Right lobe of liver (tissue), 6 donors: ENCODE results near the gene GNAQ. TPM values are rescaled to one million over a fixed set of nuclear protein-coding genes. Genes with fewer than 3 reads are reported as not detected.
"Not testable (repeated sequence)": the region's sequence is repeated elsewhere in the genome, so short reads cannot be mapped to it uniquely, and the experiment has no call there.

Source experiments
- ATAC-seq, 4 donors: fragments of 200-7000 bp; cut with Tn5 transposase; one replicate each; pipeline ENCODE4 v1.9.1; 2020; ENCODE audit warnings: mild to moderate bottlenecking in 4 of 4, moderate library complexity in 4 of 4
- DNase-seq, 3 donors: peaks; one replicate each; pipeline ENCODE4 v3.0.0-alpha.2; 2020
- H3K27ac ChIP-seq, 3 donors: fragments of 200-600 bp; one replicate each; pipeline ENCODE4 v1.8.0; 2022
- H3K27me3 ChIP-seq, 2 donors: fragments of 200-600 bp; one replicate each; pipeline ENCODE4 v1.8.0; 2022
- H3K36me3 ChIP-seq, 4 donors: fragments of 200-600 bp; sonication (generic) in 1 of 4; one replicate each; pipeline versions ENCODE4 v1.5.1 to v1.8.0; 2017 to 2022; ENCODE audit warnings: control low read depth in 1 of 4
- H3K4me1 ChIP-seq, 4 donors: fragments of 200-600 bp; sonication (generic) in 1 of 4; one replicate each; pipeline versions ENCODE4 v1.5.1 to v1.8.0; 2017 to 2022; ENCODE audit warnings: control low read depth in 1 of 4
- H3K4me3 ChIP-seq, 3 donors: fragments of 200-600 bp; one replicate each; pipeline ENCODE4 v1.8.0; 2022
- H3K9me3 ChIP-seq, 4 donors: fragments of 200-600 bp; sonication (generic) in 1 of 4; one replicate each; pipeline versions ENCODE4 v1.5.1 to v1.8.0; 2017 to 2022; ENCODE audit warnings: control low read depth in 1 of 4
- CTCF ChIP-seq, 4 donors: fragments of 200-600 bp in 3 of 4; fragments of 450-650 bp in 1 of 4; IDR thresholded peaks; one replicate each; pipeline versions ENCODE4 v1.5.1 to v1.8.0; 2016 to 2022; ENCODE audit warnings: antibody characterized with exemption in 4 of 4, mild to moderate bottlenecking in 2 of 4
- POLR2A ChIP-seq: fragments of 450-650 bp; IDR thresholded peaks from one replicate; pipeline ENCODE4 v1.6.1; 2017; ENCODE audit warnings: antibody characterized with exemption, mild to moderate bottlenecking
- WGBS: methylation state at CpG from one replicate; pipeline ENCODE4 v1.1.6; 2018; ENCODE audit warnings: low coverage, low lambda C conversion rate; ENCODE audit not compliant: insufficient coverage; ENCODE audit errors: missing lambda C conversion rate; 5-methylcytosine and 5-hydroxymethylcytosine counted together
- intact Hi-C, 2 donors: fragments of 100-400 bp; cut with DNase I; formaldehyde crosslinking; loops; one replicate each; pipeline versions ENCODE4 v1.11.2 to v1.14.1; 2022
- total RNA-seq, 6 experiments: library from RNA; depleted of rRNA in 2 of 6; stranded (reverse); fragments of >200 nt in 2 of 6; fragmentation: NEBNext Ultra II Directional in 3 of 6; extraction: Animal tissue kit (Norgen Biotek cat#: 25700) in 3 of 6; gene quantifications; one replicate each; pipeline versions ENCODE4 v1.1.0 to v1.2.4, GENCODE V29; 2016 to 2023
- donor health status: DM: no; HTN: yes; CAD: no.
- donor health status: DM: no; HTN: no; CAD: no.
- donor health status: DM: no; HTN: no; CAD: no.
- donor health status: DM: no; HTN: yes; CAD: no.
- donor health status: DM: no; HTN: yes; CAD: no.

Gene GNAQ
- total RNA-seq, 6 experiments from 2014 or later, result 15.8 to 28.7 (median 21.6) TPM

- intact Hi-C loops, result no loop called here
- Histone ChIP-seq H3K36me3 (no peaks in the 10 kb centered on the region), H3K27ac (no peak overlapping the region), H3K9me3 (no peaks in the 10 kb centered on the region), H3K4me3 (no peak overlapping the region), H3K27me3 (no peaks in the 10 kb centered on the region), H3K4me1 (no peaks in the 10 kb centered on the region)
- WGBS, result no CpG with 5 or more reads among the region's 1 CpG
- ATAC-seq (no peak), DNase-seq (no peak)
- TF ChIP-seq POLR2A (no peak), CTCF (IDR thresholded peaks at IDR 0.05) (no peak)
Measured at GRCh38 chr9:77697238-77697984, 334.2 kb downstream of the GNAQ start.

- H3K27me3 ChIP-seq, H3K9me3 ChIP-seq, H3K36me3 ChIP-seq, H3K4me1 ChIP-seq, DNase-seq, intact Hi-C loops, H3K27ac ChIP-seq, H3K4me3 ChIP-seq, ATAC-seq: not testable (repeated sequence)
- WGBS, result no CpG with 5 or more reads among the region's 3 CpGs
Measured at GRCh38 chr9:77690723-77691122, 340.9 kb downstream of the GNAQ start.

GRCh38 chr9:77690119-77690518 is 341.5 kb downstream of the GNAQ start:
- H3K27me3 ChIP-seq, ATAC-seq, intact Hi-C loops, H3K27ac ChIP-seq, H3K4me1 ChIP-seq, DNase-seq, H3K9me3 ChIP-seq, H3K4me3 ChIP-seq, H3K36me3 ChIP-seq: not testable (repeated sequence)
- WGBS, result 89% methylated on average over 3 of the region's 3 CpGs

- H3K27me3 ChIP-seq, H3K36me3 ChIP-seq, H3K4me3 ChIP-seq, ATAC-seq, DNase-seq, H3K27ac ChIP-seq, H3K9me3 ChIP-seq, intact Hi-C loops, H3K4me1 ChIP-seq: not testable (repeated sequence)
- 91% methylated on average over 1 of the region's 11 CpGs for WGBS
Measured at GRCh38 chr9:77687737-77688136, 343.9 kb downstream of the GNAQ start.

- 80% methylated on average over 5 of the region's 5 CpGs for WGBS
- intact Hi-C loops, result no loop called here
- no peaks in the 10 kb centered on the region for H3K9me3 ChIP-seq
Measured at GRCh38 chr9:77680581-77680980, 351.0 kb downstream of the GNAQ start.

More at GRCh38 chr9:77680581-77680980, 351.0 kb downstream of the GNAQ start:
- TF ChIP-seq POLR2A (no peak), CTCF (IDR thresholded peaks at IDR 0.05) (no peak)
- Histone ChIP-seq H3K27me3 (no peaks in the 10 kb centered on the region), H3K4me3 (no peak overlapping the region), H3K4me1 (peaks cover 0 to 10% (median 0%) of the 10 kb centered on the region in 4 donors), H3K36me3 (no peaks in the 10 kb centered on the region), H3K27ac (no peak overlapping the region)
- ATAC-seq, result no peak
- DNase-seq, result no peak
